NK-92 treated with Interleukin-12 subunit alpha and Interleukin-12 subunit beta, amount 100 ng/mL, for 24 hours (cell line): ENCODE measurements around the gene ASAP3.

ENCODE experiments used
- DNase-seq: peaks from one replicate; lab custom pipeline; 2025; lab: John Stamatoyannopoulos, UW

The ASAP3 gene

GRCh38 chr1:23449306-23449705, 34.7 kb downstream of the ASAP3 start:
- DNase-seq: no peak

GRCh38 chr1:23448846-23449245, 35.1 kb downstream of the ASAP3 start:
- no peak for DNase-seq

- DNase-seq: no peak
Observed at GRCh38 chr1:23446661-23447310, 37.2 kb downstream of the ASAP3 start.

GRCh38 chr1:23444596-23445390, 39.2 kb downstream of the ASAP3 start:
- DNase-seq: no peak

GRCh38 chr1:23444104-23444533, 39.9 kb downstream of the ASAP3 start:
- DNase-seq: no peak

GRCh38 chr1:23442751-23443150, 41.2 kb downstream of the ASAP3 start:
- DNase-seq: no peak

- DNase-seq: no peak
Observed at GRCh38 chr1:23441446-23442148, 42.4 kb downstream of the ASAP3 start.

GRCh38 chr1:23438545-23438944, 45.4 kb downstream of the ASAP3 start:
- DNase-seq: no peak

- DNase-seq: no peak
Observed at GRCh38 chr1:23437355-23437664, 46.7 kb downstream of the ASAP3 start.

GRCh38 chr1:23436520-23437354, 47.2 kb downstream of the ASAP3 start:
- DNase-seq: no peak

GRCh38 chr1:23434260-23434775, 49.7 kb downstream of the ASAP3 start:
- no peak for DNase-seq

- no peak for DNase-seq
Observed at GRCh38 chr1:23433122-23433521, 50.9 kb downstream of the ASAP3 start.

GRCh38 chr1:23431431-23431830, 52.5 kb downstream of the ASAP3 start:
- DNase-seq: no peak

GRCh38 chr1:23430803-23431202, 53.2 kb downstream of the ASAP3 start:
- DNase-seq: no peak

GRCh38 chr1:23428136-23428905, 55.7 kb downstream of the ASAP3 start:
- no peak for DNase-seq

- DNase-seq: no peak
Observed at GRCh38 chr1:23427550-23427949, 56.4 kb downstream of the ASAP3 start.

- no peak for DNase-seq
Observed at GRCh38 chr1:23426828-23427227, 57.2 kb downstream of the ASAP3 start.

GRCh38 chr1:23425193-23425494, 58.8 kb downstream of the ASAP3 start:
- DNase-seq: no peak

- no peak for DNase-seq
Observed at GRCh38 chr1:23424293-23425192, 59.4 kb downstream of the ASAP3 start, which contains the start of gene TCEA3. Gene TCEA3 (minus strand): TSS chr1:23424748. CDS start chr1:23424633, 115 bp downstream.
